Mucosa of stomach (tissue), 1 donor: ENCODE measurements around the gene C22orf31.
A peak's percentile ranks its signal among the peaks of the same experiment; 100 is the strongest.

Source experiments
- H3K27me3 ChIP-seq: one replicate; pipeline ENCODE4 v1.7.0; 2013; ENCODE audit warnings: mild to moderate bottlenecking, low read length; ENCODE audit not compliant: control insufficient read depth, insufficient read depth
- H3K36me3 ChIP-seq: one replicate; pipeline ENCODE4 v1.7.0; 2013; ENCODE audit warnings: low read length; ENCODE audit not compliant: control insufficient read depth, insufficient read depth
- H3K4me1 ChIP-seq: one replicate; pipeline ENCODE4 v1.7.0; 2013; ENCODE audit warnings: mild to moderate bottlenecking, low read length; ENCODE audit not compliant: control insufficient read depth, insufficient read depth
- H3K4me3 ChIP-seq: one replicate; pipeline ENCODE4 v1.7.0; 2013; ENCODE audit warnings: low read length
- H3K9ac ChIP-seq: one replicate; pipeline ENCODE4 v1.7.0; 2013; ENCODE audit warnings: mild to moderate bottlenecking, low read length, moderate library complexity
- H3K9me3 ChIP-seq: one replicate; pipeline ENCODE4 v1.7.0; 2013; ENCODE audit warnings: mild to moderate bottlenecking, low read length, moderate library complexity; ENCODE audit not compliant: control insufficient read depth
- donor health status: Pancreatic carcinoma.

Gene C22orf31

DNA sequence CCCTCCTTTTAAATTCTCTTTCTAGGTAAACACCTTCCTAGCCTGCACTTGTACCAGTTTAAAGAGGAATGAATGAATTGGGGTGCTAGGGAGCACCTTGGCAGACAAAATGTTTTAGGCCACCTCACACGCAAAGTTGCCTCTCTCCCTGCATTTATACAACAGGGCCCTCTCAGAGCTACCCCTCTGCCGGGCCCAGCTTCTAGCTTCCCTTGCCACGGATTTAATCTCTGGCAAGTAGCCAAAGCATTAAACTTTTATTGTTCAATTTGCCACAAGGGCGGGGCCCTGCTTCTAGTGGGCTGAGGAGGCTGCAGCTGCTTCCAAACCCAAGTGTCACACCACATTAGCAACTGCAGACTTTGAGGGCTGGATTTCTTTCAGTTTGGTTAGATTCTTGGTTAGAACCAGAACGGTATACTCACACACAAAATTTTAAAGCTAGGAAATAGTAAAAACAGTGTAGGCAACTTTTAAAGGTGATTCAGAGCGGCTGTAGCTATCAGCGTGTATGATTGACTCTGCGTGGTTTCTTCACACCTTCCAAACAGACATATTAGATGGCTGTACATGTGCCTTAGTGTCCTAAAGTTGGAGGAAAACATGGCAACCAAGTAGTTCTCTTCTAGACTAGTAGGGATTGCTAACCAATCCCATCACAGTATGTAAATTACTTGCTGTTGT is 17.7 kb upstream of the C22orf31 start:
- Histone ChIP-seq H3K4me3 (no peak overlapping the region), H3K27me3 (no peaks in the 10 kb centered on the region), H3K4me1 (peaks cover 12% of the 10 kb centered on the region), H3K9me3 (no peaks in the 10 kb centered on the region), H3K36me3 (no peaks in the 10 kb centered on the region), H3K9ac (no peak overlapping the region)

DNA sequence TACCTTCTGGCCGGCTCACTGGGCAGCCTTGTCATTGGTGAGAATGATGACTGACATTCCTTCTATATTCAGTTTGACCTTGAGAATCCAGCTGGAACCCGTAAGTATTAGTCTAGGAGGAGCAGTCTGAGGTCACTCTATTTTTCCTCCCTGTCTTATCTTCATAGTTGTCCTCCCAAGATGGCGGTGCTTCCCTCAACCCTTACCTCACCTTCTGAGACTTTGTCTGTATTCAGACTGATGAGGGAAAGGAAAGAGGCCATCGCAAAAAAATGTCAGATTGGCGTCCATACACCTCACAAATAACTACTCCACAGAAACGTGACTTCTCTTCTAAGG is 17.2 kb upstream of the C22orf31 start:
- no peaks in the 10 kb centered on the region for H3K27me3 ChIP-seq
- no peaks in the 10 kb centered on the region for H3K36me3 ChIP-seq
- no peaks in the 10 kb centered on the region for H3K9me3 ChIP-seq
- no peak overlapping the region for H3K9ac ChIP-seq
- H3K4me3 ChIP-seq: no peak overlapping the region
- peaks cover 12% of the 10 kb centered on the region for H3K4me1 ChIP-seq

DNA sequence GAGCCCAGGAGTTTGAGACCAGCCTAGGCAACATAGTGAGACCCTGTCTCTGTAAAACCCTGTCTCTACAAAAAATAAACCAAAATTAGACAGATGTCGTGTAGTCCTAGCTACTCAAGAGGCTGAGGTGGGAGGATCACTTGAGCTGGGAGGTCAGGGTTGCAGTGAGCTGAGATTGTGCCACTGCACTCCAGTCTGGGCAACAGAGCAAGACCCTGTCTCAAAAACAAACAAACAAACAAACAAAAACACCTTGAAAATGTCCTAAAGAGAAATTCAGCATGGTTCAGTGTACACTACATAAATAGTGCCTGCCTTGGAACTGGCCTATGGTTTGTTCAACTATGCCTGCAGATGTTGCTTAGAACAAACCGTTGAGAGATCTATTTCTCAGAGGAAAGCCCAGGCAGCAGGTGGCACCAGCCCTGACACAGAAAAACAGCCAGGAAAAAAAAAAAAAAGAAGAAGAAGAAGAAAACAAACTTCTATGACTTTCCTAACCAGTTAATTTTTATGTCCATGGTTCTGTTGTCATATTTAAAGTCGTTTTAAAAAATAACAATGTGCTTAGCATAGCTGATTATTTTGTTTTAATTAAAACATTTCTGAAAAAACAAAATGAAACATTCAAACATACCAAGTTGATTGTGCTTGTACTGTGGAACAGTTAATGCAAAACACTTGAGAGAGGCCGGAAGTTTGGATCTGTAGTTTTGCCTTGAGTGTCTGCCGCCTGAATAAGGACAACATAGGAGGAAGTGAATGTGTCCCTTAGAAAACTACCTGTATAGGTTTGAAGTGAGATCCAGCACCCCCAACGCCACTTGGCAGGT is 16.6 kb upstream of the C22orf31 start:
- no peaks in the 10 kb centered on the region for H3K9me3 ChIP-seq
- H3K4me3 ChIP-seq: no peak overlapping the region
- peaks cover 12% of the 10 kb centered on the region for H3K4me1 ChIP-seq
- no peaks in the 10 kb centered on the region for H3K36me3 ChIP-seq
- H3K9ac ChIP-seq: no peak overlapping the region
- H3K27me3 ChIP-seq: peaks cover 6% of the 10 kb centered on the region

DNA sequence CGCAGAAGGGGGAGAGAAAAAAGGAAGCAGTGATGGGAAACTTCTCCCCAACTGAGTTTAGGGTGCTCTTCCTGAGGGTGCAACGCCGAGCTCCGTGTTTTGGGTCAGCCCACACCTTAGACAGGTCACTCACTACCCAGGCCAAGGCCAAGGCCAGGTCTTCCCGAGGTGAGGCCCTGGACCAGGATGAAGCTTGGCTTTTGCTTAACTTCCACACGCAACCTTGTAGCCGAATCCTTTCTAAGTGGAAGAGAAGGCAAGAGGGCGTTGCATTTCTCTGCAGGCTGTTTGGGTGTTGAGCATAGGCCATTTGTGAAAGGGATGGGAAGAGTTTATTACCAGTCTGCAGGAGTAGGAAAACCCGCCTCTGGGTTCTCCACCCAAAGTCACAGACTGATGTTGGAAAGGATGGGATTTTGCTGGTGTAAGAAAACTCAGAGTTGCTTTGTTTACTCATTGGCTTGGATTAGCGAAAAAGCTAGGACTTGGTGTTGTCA is 12.7 kb upstream of the C22orf31 start:
- Histone ChIP-seq H3K4me3 (no peak overlapping the region), H3K9me3 (no peaks in the 10 kb centered on the region), H3K4me1 (peaks cover 15% of the 10 kb centered on the region), H3K9ac (no peak overlapping the region), H3K36me3 (no peaks in the 10 kb centered on the region), H3K27me3 (peaks cover 6% of the 10 kb centered on the region)

DNA sequence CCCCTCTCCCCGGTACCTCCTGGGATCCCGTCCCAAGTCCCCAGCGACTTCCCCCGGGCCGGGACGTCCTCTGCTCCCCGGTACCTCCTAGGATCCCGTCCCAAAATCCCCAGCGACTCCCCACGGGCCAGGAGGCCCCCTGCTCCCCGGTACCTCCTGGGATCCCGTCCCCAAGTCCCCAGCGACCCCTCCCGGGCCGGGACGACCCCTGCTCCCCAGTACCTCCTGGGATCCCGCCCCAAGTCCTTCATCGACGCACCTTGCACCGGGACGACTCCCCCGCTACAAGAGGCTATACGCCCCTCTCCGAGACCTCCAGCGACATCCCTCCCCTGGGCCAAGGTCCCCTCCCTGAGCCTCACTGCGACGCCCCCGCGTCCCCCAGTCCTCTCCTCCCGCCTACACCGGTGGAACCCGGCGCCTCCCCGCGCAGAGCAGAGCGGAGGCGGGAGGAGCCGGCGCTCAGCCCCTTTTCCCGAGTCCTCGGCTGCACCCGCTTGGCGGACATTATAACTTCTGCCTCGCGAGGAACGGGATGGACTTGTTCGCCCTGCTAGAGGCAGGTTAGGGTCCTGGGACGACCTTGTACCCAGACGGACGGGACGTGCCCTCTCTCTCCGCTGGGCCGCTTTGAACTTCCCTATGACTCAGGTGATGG is 12.1 kb upstream of the C22orf31 start:
- Histone ChIP-seq H3K9me3 (no peaks in the 10 kb centered on the region), H3K36me3 (no peaks in the 10 kb centered on the region), H3K4me1 (peaks cover 10% of the 10 kb centered on the region), H3K4me3 (peak overlapping the region; percentile 42), H3K27me3 (peaks cover 6% of the 10 kb centered on the region), H3K9ac (peak overlapping the region; percentile 60)

DNA sequence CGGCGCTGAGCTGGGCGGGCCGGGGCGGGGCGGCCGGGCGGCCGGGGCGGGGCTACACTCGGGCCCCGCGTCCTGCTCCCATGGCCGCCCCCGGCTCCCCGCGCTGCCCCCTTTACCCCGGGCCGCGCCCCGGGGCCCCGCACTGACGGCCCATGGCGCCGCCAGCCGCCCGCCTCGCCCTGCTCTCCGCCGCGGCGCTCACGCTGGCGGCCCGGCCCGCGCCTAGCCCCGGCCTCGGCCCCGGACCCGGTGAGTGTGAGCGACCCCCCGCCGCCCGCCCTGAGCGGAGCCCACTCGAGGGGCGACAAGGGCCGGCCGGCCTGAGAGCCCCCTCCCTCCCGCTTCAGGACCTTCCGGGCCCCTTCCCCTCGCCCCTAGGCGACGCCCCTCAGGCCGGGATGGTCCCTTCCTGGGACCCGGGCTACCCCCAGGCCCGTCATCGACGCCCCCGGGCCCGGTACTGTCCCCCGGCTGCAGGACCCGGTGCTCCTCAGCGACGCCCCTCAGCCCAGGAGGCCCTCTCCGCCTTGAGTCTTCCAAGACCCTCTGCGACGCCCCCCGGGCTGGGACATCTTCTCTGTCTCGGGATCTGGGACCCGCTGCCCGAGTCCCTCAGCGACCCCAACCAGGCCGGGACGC is 11.5 kb upstream of the C22orf31 start, which contains the start of gene KREMEN1:
Gene KREMEN1 (plus strand): TSS at position 57 of the 639 bp plus-strand sequence. CDS start 96 bp downstream, at position 153.
- H3K9me3 ChIP-seq: no peaks in the 10 kb centered on the region
- H3K4me3 ChIP-seq: peak within 1 kb of the TSS; percentile 42
- H3K36me3 ChIP-seq: no peaks in the 10 kb centered on the region
- H3K9ac ChIP-seq: peak within 1 kb of the TSS; percentile 60
- peaks cover 10% of the 10 kb centered on the region for H3K4me1 ChIP-seq
- peaks cover 6% of the 10 kb centered on the region for H3K27me3 ChIP-seq

DNA sequence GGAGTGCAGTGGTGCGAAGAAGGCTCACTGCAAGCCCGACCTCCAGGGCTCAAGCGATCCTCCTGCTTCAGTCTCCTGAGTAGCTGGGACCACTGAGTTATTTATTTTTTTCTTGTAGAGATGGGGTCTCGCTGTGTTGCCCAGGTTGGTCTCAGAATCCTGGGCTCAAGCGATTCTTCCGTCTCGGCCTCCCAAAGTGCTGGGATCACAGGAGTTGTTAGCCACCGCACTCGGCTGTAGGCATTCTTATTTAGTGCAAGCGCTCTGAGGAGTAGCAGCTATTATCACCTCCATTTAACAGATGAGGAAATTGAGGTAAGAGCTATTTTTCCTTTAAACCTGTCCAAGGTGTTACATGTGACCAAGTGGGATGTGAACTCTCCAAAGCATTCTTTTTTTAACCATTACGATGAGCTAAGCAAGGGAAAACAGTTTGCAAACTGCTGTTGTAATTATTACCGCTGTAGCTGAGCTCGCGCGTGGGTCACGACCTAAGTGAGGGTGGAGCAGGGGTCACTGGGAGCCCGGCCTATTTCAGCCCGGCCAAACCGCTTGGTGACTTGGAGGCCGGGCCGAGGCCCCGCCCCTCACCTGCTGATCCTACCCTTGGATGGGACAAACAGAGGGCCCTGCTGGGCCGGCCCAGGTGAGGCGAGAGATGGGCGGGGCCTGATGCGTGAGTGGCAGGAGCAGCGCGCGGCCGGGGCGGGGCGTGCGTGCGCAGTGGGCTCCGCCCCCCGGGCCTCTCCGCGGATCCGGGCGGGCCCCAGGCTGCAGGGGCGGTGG is 10.8 kb upstream of the C22orf31 start:
- peak overlapping the region; percentile 27 for H3K4me3 ChIP-seq
- H3K9me3 ChIP-seq: no peaks in the 10 kb centered on the region
- peaks cover 6% of the 10 kb centered on the region for H3K27me3 ChIP-seq
- no peak overlapping the region for H3K9ac ChIP-seq
- no peaks in the 10 kb centered on the region for H3K36me3 ChIP-seq
- H3K4me1 ChIP-seq: peaks cover 10% of the 10 kb centered on the region

DNA sequence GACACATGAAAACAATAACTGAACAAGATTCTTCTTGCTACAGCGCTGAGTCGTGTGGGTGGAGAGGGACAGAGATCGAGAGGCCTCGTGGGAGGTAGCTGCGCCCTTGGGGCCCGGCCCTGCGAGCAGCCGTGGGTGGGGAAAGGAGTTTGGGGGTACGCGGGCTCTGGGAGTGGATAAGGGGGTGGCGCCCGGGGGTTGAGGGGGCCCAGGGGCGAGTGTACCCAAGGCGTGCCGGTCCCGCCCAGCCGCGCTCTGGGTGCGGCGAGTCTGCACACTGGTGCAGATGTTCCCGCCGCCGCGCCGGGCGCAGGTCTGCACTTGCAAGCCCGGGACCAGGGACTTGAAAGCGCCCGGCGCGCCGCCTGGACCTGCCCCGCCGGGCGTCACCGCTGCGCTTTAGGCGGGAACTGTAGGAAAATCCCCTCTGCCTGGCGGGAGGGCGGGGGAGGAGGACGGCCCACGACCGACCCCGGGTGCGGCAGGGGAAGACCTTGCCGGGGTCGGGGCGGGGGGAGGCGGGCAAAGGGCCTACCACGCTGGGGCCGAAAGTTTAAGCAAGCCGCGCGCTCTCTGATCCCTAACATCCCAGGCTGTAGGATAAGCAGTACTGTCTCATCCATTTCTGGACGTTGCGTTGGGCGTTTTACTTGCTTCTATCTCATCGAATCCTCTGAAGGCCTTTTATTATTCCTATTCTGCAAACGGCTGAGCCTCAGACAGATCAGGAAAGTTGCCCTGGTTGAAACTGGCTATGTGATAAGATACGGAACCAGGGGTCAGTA is 9.8 kb upstream of the C22orf31 start:
- peaks cover 10% of the 10 kb centered on the region for H3K4me1 ChIP-seq
- no peak overlapping the region for H3K9ac ChIP-seq
- peaks cover 6% of the 10 kb centered on the region for H3K27me3 ChIP-seq
- peak overlapping the region; percentile 27 for H3K4me3 ChIP-seq
- H3K9me3 ChIP-seq: no peaks in the 10 kb centered on the region
- H3K36me3 ChIP-seq: no peaks in the 10 kb centered on the region

DNA sequence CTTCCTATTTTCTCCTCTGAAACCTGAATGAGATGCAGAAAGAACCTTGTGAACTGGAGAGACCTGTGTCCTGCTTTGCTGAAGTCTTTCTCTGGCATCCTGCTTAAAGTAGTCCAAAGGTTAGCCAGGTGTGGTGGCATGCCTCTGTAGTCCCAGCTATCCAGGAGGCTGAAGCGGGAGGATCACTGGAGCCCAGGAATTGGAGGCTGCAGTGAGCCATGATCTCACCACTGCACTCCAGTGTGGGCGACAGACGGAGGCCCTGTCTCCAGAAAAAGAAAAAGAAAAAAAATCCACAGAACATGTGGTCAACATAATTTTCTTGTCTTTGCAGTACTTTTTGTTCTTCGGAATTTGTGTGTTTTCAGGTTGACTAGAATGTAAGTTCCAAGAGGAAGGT is 8.9 kb upstream of the C22orf31 start:
- Histone ChIP-seq H3K9ac (no peak overlapping the region), H3K4me1 (peaks cover 10% of the 10 kb centered on the region), H3K36me3 (no peaks in the 10 kb centered on the region)

DNA sequence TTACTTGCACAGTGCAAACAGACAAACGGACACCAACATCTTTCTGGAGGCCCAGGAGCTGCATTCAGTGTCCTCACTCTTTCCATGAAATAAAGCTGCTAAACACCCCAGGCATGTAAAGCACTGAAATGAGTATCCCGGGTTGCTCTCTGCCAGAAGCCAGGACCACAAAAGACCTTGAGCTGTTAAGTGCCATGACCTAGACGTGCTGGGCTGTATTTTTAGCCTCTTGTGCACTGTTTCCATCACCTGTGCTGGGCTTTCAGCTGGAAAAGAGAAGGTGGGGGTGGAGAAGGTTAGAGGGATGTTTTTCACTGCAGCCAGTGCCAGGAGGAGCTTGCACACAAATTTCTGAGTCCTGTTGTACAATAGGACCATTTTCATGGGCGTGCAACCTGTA is 7.8 kb upstream of the C22orf31 start:
- H3K4me1 ChIP-seq: peaks cover 10% of the 10 kb centered on the region
- no peaks in the 10 kb centered on the region for H3K36me3 ChIP-seq
- H3K9ac ChIP-seq: no peak overlapping the region
- H3K27me3 ChIP-seq: peaks cover 6% of the 10 kb centered on the region
- no peak overlapping the region for H3K4me3 ChIP-seq
- no peaks in the 10 kb centered on the region for H3K9me3 ChIP-seq

More for the DNA sequence above, 8.9 kb upstream of the C22orf31 start:
- H3K27me3 ChIP-seq: peaks cover 6% of the 10 kb centered on the region
- H3K4me3 ChIP-seq: no peak overlapping the region
- H3K9me3 ChIP-seq: no peaks in the 10 kb centered on the region
